Measurements from ENCODE around the gene ZDHHC15. TPM values are rescaled to one million over a fixed set of nuclear protein-coding genes. Genes with fewer than 3 reads are reported as not detected.

Gene ZDHHC15
- 0.19 and 0.56 TPM in 2 replicates for total RNA-seq

DNA sequence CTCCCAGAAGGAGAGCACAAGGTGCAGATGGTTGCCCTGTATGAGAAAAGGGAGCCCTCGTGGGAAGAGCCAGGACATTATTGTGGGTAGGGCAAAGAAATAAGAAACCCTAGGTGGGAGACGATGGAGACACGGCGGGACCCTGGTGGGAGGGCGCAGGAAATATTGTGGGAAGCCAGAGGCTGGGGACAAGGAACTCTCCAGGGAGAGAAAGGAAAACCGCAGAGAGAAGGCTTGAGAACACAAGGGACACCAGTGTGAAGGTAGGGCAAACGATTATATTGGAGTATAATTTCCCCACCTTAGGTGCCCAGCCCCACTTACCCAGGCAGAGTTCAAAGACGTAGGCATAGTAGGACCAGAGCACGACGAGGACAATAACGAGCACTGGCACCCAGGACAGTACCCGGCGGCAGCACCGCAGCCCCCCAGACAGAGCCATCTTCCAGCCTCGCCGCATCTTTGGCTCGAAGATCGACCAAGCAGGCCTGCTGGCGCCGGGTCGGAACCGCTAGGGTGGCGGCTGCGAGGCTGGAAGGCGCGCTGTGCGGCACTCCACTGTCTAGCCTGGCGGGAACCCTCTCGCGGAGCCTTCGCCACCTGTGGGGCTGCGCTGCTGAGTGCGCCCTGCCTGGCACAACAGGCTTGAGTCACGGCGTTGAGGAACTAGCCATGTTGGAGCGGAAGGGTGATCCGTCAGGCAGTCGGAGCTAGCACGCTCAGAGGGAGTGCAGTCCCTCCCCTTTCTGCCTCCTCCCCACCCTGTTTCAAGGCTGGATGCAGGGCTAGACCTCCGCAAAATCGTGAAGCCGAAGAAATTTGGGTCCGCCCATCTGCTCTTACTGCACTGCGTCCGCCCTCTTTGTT lies at the start of gene ZDHHC15:
Gene ZDHHC15 (minus strand): TSS at position 473 of the 867 bp plus-strand sequence. CDS start 13 bp downstream, at position 460.

Other genes with a start within 250 kb of the ZDHHC15 start
- gene UPRT, start 249.0 kb downstream of the ZDHHC15 start, total RNA-seq, result 24.2 and 28.8 TPM in 2 replicates

All from regular cardiac myocyte (primary cell).